GM21717 (cell line): Measurements from ENCODE around the gene NAA38.
"Not testable (repeated sequence)": the region's sequence is repeated elsewhere in the genome, so short reads cannot be mapped to it uniquely, and the experiment has no call there.

Experiments
- ATAC-seq: cut with Tn5 transposase; IDR thresholded peaks from one replicate; pipeline ENCODE4 v1.9.1; 2021; ENCODE audit warnings: mild to moderate bottlenecking, moderate library complexity; ENCODE audit not compliant: unreplicated experiment

Gene NAA38

DNA sequence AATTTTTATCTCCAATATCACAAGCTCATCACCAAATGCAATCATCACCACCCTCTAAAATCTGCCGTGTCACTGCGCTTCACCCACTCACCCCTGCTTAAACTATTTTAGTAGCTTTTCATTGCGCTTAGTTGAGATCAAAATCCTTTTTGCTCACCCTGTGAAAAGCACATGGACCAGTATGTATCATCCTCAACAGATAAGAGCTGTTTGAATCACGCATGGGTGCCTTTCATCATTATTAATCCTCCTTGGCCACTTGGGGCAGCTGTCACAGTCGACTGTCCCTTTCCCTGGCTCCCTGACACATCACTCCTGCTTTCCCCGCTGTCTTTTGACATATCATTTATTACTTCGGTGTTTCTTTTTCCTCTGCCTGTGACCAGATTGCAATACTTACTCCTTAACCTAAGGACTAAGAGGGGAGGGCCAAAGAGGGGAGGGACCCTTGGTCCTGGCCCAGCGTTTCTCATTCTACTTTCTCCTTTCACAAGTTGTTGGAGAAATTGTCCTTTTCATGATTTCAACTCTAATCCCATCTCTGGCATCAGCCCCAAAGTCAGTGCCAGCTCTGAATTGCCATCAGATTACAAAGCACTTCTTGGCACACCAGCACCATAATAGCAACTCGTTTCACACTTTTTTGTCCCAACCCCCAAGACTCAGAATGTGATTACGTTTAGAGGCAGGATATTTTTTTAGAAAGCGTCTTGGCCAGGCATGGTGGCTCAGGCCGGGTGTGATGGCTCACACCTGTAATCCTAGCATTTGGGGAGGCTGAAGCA, 32.0 kb downstream of the NAA38 start:
- ATAC-seq, result no peak

DNA sequence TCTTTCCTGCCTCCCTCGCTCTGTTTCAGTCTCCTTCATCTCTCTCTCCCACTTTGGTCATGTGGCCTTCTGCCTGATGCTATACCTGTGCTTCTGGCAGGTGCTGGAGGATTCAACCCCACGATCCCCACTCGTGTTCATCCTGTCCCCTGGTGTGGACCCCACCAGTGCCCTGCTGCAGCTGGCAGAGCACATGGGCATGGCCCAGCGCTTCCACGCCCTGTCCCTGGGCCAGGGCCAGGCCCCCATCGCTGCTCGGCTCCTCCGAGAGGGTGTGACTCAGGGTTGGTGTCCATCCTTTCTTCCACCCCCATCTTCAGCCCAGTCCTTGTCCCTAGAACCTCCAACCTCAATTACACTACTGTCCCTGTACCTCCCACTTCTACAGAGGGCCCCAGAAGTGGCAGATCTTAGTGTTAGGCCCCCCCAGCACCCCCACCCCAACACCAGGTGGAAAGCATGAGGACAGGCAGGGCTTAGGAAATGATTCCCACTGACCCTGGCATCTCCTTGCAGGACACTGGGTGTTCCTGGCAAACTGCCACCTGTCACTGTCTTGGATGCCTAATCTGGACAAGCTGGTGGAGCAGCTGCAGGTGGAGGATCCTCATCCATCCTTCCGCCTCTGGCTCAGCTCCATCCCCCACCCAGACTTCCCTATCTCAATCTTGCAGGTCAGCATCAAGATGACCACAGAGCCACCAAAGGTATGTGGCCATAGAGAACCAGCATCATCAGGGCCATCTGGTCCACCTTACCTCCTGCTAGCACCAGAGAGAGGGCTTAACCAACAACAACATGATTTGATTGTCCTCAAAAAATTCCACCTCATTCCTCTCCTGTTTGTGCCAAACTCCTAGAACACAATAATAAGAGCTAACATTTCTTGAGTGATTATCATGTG, 33.1 kb downstream of the NAA38 start:
- ATAC-seq, result no peak

DNA sequence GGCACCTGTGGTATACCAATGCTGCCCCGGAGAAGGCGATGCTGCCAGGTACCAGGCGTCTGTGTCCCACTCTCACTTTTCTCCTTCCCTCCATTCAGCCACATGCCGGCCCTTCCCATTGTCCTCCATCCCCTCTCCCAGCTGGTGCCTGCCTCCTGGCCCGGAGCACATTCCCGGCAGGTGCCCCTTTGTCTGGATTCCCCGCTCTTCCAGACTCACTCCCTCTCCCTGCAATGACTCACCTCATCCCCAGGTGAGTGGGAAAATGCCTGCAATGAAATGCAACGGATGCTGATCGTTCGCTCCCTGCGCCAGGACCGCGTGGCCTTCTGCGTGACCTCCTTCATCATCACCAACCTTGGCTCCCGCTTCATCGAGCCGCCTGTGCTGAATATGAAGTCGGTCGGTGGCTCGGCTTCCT, 33.8 kb downstream of the NAA38 start:
- ATAC-seq, result no peak

DNA sequence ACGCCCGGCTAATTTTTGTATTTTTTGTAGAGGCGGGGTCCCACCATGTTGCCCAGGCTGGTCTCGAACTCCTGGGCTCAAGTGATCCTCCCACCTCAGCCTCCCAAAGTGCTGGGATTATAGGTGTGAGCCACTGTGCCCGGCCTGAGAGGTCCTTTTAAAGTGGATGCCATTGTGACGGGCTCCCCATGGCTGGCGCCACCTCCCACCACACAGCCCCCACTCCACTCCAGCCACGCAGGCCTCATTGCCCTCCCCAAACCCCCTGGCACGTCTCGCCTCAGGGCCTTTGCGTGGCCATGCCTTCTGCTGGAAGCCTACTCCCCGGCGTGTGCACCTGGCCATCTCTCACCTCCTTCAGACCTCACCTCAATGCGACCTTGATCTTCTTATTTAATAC, 35.2 kb downstream of the NAA38 start:
- no peak for ATAC-seq

DNA sequence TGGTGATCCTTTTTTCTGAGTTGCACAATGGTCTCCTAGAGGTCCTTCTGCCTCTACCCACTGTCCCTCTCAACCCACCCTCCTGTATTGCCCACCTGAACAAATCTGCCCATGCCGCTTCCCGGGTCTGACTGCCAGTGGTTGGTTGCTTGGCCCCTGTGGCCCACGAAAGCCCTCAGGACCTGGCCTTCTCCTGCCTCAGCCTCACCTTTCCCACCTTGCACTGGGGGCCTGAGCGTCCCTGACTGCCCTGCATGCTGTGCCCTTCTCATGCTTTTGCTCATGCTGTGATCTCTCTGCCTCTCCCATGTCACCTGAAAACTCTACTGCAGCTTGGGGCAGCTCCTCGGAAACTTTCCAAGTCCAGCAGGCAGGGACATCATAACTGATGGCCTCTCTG, 37.1 kb downstream of the NAA38 start:
- ATAC-seq, result no peak

DNA sequence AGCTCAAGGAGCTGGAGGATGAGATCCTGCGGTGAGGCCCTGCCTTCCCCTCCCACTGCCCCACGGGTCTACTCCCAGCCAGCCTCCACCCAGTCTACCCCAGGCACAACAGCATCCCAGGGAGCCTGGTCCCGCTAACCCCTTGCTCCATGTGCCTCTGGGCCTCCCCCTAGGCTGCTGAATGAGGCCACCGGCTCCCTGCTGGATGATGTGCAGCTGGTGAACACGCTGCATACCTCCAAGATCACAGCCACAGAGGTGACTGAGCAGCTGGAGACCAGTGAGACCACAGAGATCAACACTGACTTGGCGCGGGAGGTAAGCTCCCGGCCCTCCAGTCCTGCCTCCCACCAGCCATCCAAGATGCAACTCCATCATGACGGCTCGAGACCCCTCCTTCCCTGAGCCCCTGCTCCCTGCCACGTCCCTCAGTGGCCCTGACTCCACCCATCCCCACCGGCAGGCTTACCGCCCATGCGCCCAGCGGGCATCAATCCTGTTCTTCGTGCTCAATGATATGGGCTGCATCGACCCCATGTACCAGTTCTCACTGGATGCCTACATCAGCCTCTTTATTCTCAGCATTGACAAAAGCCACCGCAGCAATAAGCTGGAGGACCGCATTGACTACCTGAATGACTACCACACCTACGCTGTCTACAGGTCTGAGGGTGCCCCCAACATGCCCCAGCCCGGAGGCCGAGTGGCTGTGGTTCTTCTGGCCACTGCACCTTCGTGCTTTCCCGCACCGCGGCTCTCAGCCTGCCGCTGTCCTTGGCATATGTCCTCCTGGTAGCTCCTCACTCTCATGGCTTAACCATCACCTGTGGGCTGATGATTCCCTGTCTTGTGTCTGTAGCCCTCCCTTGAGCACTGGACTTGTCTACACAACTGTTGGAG, 38.4 kb downstream of the NAA38 start:
- ATAC-seq, result no peak

DNA sequence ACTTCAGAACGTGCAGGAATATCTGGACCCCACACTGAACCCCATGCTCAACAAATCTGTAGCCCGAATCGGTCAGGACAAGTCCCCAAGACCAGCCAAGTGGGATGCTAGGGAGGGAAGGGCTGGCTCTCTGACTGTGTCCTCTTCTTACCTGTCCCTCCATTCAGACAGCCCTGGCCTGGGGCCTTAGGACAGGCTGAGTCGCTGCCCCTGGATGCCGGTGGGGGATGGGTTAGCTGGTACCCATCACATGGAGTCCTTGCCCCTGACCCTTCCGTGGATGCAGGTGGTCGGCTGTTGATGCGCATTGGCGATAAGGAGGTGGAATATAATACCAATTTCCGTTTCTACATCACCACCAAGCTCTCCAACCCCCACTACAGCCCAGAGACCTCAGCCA, 39.3 kb downstream of the NAA38 start:
- ATAC-seq, result no peak

DNA sequence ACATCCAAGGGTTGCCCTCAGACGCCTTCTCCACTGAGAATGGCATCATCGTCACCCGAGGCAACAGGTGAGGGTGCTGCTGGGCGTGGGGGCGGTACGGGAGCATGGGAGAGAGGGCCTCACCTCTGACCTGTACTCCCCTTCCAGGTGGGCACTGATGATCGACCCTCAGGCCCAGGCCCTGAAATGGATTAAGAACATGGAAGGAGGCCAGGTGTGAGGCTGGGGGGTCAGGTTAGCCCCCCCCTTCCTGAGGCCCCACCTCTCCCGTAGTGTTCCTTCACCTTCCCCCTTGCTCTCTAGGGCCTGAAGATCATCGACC, 39.8 kb downstream of the NAA38 start:
- no peak for ATAC-seq

DNA sequence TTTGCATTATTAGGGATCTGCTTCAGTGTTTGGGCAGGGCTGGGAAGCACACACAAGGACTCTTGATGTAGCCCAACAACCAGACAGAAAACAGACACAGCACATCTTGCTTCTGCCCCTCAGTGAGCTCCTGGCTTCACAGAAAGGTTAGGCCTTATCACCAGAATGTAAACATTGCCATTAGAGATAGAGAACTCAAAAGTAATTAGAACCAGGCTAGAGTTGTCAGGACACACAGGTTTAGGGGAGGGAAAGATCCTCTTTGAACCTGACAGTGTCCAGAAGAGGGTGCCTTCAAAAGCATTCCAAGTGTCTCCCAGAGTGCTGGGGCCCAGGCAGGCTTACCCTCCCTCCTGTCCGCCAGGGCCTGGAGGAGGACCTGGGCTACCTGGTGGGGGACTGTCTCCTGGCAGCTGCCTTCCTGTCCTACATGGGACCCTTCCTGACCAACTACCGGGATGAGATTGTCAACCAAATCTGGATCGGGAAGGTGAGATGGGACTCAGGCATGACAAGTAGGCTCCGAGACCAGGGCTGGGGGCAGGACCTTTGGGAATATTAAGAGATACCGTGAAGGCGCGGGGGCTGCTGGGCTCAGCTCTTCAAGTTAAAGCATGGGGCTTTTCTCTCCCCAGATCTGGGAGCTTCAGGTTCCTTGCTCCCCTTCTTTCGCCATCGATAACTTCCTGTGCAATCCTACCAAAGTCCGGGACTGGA, 40.3 kb downstream of the NAA38 start:
- ATAC-seq, result no peak

DNA sequence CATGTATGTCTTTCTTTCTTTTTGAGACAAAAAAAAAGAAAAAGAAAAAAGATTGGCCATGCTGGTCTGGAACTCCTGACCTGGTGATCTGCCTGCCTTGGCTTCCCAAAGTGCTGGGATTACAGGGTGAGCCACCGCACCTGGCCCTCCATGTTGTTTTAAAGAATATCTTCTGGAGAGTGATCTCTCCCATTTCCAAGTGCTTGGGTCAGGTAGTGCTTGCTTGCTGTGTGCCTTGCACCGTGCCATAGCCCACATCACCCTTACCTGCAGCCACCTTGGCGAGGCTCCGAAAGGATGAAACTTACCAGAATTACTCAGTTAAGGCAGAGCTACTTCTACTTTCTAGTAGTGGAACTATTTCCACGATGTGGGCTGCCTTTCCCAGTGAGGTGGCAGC, 42.4 kb downstream of the NAA38 start:
- no peak for ATAC-seq

DNA sequence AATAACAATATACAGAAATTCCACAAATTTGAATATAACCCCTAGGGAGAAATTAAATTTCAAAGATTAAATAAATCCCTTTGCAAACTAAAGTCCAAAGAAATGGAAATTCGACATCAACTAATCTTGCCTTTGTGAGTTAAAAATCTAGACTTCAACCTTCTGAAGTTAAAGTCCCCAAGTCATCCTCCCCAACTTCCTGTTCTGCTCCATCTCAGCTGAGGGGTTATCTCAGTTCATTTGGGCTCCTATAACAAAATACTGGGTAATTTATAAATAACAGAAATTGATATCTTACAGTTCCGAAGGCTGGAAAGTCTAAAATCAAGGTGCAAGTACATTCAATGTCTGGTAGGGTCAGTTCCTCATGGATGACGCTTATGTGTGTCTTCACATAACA, 46.1 kb downstream of the NAA38 start:
- ATAC-seq, result no peak

DNA sequence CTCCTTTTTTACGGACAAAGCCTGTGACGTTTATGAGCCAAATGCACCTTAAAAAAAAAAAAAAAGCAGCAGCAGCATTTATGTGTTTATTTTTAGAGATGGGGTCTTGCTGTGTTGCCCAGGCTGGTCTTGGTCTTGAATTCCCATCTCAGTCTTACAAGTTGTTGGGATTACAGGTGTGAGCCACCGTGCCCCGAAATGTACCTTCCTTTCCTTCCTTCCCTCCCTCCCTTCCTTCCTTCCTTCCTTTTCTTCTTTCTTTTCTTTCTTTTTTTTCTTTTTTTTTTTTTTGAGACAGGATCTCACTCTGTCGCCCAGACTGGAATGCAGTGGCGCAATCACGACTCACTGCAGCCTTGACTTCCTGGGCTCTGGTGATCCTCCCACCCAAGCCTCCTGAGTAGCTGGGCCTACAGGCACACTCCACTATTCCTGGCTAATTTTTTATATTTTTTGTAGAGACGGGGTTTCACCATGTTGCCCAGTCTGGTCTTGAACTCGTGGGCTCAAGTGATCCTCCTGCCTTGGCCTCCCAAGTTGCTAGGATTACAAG, 47.5 kb downstream of the NAA38 start:
- not testable (repeated sequence) for ATAC-seq

DNA sequence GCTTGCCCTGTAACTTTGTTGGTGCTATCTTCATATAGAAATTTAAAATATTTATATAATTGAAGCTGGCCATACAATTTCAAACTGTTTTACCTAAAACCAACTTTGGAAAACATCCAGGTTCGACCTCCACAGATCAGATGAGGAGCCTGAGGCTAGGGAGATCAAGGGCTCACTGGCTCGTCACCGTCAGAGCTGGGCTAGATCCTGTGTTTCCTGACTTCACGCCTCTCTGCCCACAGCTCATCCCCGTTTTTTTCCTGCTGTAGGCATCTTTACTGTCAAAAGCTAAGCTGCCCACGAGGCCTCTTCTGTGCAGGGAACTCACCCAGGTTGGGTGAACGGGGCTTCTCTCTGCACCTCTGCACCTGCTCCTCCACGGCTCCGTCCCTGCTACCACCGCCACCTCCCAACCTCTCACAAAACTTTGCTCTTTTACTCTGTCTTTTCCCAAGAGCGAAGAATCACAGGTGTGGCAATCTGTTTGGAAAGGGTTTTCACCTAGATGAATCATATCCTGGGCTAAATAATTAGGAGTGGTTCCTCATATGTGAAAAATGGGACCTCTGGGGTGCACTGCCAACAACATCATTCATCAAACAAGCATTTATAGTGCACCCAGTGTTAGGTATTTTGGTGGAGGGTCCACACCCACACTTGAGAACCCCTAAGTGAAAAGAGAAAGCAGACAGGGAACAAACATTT, 48.1 kb downstream of the NAA38 start:
- ATAC-seq, result no peak

DNA sequence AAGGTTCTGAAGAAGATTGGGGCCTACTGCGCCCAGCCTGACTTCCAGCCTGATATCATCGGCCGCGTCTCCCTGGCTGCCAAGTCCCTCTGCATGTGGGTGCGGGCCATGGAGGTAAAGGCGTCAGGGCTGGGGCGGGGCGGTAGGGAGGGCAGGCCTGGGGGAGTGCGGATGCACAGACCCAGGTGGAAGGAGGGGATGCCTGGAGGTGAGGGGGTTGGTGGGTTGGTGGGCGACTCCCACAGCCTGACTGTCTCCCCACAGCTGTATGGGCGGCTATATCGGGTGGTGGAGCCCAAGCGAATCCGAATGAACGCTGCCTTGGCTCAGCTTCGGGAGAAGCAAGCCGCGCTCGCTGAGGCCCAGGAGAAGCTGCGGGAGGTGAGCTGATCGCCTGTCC, 50.2 kb downstream of the NAA38 start:
- no peak for ATAC-seq
